HG03025 (cell line): ENCODE results near the gene UNC13D.
"Not testable (repeated sequence)": the region's sequence is repeated elsewhere in the genome, so short reads cannot be mapped to it uniquely, and the experiment has no call there.

Source experiments
- ATAC-seq: cut with Tn5 transposase; IDR thresholded peaks from one replicate; pipeline ENCODE4 v1.9.1; 2021; ENCODE audit warnings: mild to moderate bottlenecking, moderate library complexity; ENCODE audit not compliant: unreplicated experiment, low FRiP score

Gene UNC13D

DNA sequence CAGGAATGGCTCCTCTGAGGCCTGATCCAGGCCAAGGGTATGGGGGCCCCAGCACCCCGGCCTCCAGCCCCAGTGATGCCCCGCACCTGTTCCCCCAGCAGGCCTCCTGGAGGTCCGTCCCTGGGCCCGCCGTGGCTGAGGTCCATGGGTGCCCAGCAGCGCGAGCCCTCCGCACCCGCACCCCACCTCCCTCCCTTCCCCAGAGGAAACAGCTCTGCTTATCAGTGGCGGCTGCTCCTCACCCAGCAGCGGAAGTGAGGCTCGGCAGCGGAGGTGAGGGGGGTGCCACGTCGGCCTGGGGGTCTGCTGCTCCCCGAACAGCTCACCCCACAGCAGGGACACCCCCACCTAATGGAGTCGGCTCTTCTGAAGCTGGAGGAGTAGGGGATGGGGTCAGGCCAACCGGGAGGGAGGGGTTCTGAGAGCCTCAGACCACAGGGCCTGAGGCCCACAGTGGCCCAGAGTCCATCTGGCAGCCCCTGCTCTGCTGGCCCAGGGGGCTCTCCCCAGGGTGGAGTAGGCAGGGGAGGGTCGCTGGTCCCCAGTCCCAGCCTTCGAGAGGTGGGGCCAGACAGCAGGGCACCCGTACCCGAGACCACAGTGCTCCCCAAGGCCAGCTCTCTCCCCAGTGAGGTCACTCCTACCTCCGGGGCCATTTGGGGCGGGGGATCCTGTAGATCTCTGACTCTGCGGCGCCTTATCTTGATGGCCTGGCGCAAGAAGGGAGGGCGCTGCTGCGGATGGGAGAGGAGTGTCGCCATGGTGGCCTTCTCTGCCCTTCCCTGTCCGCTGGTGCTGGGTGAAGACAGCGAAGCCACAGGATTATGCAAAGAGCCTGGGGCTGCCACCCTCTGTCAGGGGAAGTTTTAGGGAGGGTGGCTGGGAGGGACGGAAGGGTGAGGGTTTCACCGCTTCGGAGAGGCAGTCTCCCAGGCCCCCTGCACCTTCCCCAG lies at the start of gene UNC13D:
Gene UNC13D (minus strand): TSS at position 828 of the 953 bp plus-strand sequence. CDS start 67 bp downstream, at position 761.
- no peak for ATAC-seq

DNA sequence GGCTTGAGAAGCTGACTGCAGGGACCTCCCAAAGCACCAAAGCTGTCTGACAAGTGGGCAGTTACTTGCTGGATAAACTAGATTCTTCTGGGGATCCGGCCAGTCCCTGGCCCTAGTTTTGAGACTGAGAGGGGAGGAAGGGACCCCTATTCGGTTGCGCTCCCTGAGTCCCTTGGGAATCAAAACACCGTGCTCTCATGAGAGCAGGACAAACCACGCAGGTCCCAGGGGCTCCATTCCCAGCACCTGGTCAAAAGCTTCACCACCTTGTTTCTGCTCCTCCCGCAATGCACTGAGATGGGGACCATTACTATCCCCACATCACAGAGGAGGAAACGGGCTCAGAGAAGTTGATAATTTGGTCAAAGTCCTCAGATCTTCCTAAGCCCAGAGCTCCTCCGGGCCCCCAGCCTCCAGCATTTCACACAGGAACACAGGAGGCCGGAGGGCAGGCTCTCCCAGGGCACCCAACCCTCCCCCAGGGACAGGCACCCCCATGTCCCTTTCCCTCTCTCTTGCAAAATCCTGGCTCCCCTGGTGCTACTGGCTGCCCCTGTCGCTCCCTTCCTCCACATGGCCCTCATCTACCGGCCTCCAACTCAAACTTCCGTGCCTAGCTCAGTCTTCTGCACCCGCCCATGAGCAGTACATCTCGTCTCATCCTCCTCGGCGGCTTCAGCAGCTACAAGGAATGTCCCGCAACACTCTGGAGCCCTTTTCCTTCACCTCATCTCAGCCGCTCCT lies 49.3 kb upstream of the UNC13D start:
- ATAC-seq, result no peak

DNA sequence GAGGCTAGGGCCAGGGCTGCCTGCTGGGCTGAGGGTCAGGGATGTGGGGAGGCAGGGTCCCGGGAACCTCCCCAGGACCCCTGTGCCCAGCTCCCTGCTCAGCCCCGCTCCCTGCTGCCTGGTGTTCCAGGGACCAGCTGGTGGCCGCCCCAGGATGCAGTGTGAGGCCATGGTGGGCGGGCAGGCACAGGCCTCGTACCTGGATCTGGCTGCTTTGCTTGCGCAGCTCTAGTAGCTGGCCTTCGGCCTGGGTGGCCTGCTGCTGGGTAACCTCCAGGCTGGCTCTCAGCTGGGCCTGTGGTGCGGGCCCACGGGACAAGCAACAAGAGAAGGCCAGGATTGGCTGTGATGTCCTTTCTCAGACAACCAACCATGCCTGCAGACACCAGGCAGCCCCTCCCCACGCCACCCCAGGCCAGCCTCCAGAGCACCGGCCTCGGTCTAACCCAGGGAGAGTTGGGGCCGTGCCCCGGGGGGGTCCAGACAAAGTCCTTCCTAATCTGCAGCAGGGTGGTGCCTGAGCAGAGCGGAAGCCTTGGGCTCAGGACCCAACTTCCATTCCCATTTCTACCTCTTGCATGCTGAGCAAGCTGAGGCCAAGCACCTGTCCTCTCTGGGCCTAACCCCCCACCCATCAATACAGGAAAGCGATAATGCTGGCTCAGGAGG lies 48.5 kb upstream of the UNC13D start:
- ATAC-seq, result no peak

DNA sequence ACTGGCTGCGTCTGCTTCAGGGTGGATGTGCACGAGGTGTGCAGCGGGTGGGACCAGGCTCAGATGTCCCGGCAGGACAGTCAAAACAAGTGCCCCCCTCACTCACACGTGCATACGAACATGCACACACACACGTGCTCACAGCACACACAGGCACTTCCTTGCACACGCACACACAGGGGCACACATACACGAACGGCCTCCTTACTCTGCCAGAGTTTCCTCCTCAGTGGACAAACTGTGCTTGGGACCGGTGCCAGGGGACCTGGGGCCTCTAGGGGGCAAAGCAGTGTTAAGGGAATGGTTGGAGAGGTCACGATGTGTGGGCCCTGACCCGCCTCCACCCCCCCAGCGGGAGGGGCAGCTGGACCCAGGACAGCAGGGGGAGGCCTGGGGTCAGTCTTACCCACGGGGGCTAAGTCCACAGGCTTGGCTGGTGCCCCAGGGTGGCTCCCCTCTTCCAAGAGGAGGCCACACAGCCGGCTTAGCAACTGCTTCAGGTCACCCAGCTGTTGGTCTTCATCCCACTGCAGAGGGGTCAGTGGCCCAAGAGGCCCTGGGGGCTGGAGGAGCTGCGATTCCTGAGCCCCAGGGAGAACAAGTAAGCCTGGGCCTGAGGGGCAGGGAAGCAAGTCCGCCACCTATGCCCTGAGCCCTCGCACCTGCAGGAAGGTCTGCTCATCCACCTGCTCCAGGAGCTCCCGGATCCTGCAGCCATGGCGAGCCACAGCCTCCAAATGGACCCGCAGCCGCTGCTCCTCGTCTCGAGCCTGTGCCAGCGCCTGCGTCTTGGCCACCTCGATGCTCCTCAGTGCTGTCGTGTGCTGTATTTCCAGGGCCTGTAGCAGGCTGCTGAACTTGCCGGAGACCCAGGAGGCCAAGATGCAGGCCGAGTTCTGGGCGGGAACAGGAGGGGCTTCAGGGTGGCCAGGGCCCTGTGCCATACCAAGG lies 47.7 kb upstream of the UNC13D start:
- ATAC-seq, result no peak

DNA sequence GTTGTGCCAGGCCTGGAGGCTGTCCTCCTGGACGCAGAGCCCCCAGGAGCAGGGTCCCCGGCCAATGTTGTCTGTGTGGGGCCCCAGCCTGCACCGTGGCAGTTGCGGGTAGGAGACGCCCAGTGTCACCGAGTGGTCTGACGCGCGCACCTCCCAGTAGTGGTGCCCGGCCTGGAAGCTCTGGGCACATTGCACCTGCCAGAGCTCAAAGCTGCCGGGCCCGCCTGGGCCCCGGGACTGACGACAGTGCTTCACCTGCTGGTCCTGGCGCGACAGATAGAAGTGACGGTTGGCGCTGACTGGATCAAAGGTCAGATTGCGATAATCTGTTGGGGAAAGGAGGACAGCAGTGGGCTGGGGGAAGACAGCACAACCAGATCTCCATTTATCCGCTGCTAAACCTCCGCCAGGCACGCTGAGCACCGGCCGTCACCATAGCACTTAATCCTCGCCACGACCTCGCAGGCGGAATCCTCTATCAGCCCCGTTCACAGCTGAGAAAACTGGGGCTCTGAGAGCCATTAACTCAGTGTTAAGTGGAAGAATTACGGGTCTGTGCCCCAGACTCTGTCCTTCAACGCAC lies 46.9 kb upstream of the UNC13D start:
- ATAC-seq, result no peak

DNA sequence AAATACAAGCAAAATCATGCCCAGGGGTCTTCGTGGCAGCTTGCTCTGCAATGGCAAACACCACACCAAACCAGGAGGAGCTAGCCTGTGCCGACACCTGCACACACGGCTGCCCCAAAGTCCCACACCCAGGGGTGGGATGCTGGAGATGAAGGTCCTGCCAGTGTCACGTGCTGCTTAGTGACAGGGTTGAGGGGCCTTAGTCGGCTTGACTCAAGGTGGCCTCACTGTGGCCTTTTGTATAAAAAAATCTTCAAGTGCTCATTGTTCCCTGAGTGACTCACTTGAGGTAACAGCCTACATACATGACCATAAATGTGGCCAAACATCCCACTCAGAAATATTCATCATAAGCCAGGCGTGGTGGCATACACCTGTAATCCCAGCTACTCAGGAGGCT lies 45.2 kb upstream of the UNC13D start:
- no peak for ATAC-seq

DNA sequence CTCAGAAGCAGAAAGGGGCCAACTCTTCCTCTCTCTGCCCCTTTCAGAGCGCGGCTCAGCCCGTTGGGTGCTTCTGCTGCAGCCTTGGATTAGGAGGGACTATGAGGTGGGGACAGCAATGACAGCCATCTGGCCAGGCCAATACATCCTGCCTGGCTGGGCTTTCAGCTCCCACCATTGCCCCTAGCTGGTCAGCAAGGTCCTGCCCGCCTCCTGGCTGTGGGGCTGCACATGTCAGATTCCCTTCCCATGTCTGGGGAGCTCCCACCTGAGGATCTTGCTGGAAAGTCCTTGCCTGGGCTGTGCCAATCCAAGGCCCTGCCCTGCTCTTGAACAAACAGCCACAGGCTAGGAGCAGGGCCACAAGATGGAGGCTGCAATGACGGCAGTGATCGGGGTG lies 44.3 kb upstream of the UNC13D start:
- no peak for ATAC-seq

DNA sequence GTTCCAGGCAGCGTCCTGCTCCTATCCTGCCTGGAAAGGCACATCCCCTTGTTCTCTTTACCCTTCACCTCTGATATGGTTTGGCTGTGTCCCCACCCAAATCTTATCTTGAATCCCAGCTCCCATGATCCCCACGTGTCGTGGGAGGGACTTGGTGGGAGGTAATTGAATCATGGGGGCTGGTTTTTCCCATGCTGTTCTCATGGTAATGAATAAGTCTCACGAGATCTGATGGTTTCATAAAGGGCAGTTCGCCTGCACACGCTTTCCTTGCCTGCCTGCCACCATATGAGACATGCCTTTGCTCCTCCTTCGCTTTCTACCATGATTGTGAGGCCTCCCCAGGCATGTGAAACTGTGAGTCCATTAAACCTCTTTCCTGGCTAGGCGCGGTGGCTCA lies 41.7 kb upstream of the UNC13D start:
- not testable (repeated sequence) for ATAC-seq

DNA sequence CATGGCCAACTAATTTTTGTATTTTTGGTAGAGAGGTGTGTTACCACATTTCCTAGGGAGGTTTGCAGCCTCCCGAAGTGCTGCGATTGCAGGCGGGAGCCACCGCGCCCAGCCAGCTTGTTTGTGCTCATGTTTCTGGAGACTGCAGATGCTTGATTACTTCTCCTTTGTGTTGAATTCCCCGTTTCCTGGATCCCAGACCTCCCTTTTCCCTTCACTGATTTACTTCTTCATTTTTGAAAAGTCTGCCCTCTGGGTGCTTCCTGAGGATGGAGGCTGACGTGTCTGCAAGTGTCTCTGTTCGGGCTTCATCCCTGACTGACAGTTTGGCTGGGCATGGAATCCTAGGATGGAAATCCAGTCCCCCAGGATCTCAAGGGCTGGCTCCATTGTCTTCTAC lies 41.2 kb upstream of the UNC13D start:
- ATAC-seq, result no peak

DNA sequence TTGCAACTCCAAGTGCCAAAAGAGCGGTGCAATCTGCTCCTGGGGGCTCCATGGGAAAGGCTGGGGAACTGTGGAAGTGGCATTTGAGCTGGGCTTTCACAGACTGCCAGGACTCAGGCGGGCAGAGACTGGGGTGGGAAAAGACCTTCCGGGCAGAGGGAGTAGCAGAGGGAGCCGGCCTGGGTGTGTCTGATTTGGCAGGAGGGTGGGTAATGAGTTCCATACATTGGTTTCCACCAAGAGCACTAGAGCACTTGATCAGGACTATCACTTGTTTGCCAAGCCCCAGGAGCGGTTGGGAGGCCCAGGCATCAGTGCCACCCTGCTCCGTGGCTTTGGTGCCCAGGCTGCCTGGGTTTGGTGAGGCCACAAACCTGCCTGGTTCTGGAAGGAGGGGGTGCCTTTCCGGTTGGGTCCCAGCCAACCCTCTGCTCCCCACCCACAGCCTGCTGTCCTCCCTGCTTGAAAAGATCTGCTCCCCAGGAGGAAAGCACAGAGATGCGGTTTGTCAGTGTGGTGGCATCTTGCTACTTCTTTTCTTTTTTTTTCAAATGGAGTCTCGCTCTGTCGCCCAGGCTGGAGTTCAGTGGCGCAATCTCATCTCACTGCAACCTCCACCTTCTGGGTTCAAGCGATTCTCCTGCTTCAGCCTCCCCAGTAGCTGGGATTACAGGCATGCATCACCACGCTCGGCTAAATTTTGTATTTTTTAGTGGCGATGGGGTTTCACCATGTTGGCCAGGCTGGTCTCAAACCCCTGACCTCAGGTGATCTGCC lies 37.7 kb upstream of the UNC13D start:
- no peak for ATAC-seq

DNA sequence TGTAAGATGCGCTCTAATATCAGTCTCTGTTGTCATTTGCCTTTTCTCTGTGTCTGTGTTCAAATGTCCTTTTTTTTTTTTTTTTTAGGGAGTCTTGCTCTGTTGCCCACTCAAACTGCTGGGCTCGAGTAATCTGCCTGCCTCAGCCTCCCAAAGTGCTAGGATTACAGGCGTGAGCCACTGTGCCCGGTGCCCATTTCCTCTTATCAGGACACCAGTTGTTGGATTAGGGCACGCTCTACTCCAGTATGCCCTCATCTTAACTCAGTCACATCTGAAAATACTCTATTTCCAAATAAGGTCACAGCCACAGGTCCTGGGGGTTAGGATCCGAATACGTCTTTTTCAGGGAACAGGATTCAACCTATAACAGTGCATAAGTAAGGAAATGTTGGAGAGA lies 36.1 kb upstream of the UNC13D start:
- ATAC-seq, result no peak

DNA sequence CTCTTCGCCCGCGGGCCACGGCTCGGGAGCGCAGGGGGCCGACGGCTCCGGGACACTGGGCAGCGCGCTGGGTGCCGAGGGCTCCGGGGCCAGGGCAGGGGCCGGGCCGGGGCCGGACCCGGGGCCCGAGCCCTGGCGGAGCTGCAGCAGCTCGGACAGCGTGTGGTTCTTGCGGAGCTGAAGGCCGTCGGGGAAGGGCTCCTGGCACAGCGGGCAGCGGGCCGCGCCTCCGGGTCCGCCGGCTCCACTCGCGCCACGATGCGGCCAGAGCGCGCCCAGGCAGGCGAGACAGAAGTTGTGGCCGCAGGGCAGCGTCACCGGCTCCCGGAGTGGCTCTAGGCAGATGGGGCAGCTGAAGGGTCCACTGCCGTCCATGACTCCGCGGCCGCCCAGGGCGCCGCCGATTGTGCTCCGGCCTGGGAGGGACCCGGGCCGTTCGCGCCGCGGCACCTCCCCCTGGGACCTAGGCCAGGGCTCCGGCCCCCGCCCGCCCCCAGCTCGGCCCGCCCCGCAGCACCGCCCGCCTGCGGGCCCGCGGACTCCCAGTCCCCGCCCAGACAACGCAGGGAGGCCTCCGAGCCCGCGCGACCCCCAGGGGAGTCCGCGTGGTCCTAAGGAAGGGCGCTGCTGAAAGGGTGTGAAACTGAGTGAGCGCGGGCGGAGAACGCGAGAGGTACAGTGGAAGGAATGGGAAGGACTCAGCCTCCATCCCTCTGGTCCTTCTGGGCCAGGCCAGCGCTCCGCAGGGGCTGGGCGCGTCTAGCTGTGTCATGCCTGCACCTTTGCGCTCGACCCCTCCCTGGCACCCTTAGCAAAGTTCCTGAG lies 34.2 kb upstream of the UNC13D start, which contains the start of gene TRIM47:
Gene TRIM47 (minus strand): TSS at position 408 of the 825 bp plus-strand sequence. CDS start 33 bp downstream, at position 375.
- ATAC-seq, result no peak

DNA sequence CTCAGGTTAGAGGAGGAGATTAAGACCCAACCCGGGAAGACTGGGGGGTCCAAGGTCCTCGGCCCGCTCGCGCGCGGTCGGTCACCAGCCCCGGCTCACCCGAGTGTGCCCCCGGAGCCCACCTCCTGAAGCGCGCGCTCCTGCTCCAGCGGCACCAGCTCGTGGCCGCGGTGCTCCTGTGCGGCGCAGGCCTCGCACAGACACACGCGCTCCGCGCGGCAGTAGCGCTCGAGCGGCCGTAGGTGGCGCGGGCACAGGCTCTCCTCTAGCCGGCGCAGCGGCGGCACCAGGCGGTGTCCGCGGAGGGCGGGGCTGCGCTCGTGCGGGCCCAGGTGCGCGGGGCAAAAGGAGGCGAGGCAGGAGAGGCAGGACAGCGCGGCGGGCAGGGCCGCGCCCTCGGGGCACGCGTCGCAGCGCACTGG lies 33.6 kb upstream of the UNC13D start:
- no peak for ATAC-seq

DNA sequence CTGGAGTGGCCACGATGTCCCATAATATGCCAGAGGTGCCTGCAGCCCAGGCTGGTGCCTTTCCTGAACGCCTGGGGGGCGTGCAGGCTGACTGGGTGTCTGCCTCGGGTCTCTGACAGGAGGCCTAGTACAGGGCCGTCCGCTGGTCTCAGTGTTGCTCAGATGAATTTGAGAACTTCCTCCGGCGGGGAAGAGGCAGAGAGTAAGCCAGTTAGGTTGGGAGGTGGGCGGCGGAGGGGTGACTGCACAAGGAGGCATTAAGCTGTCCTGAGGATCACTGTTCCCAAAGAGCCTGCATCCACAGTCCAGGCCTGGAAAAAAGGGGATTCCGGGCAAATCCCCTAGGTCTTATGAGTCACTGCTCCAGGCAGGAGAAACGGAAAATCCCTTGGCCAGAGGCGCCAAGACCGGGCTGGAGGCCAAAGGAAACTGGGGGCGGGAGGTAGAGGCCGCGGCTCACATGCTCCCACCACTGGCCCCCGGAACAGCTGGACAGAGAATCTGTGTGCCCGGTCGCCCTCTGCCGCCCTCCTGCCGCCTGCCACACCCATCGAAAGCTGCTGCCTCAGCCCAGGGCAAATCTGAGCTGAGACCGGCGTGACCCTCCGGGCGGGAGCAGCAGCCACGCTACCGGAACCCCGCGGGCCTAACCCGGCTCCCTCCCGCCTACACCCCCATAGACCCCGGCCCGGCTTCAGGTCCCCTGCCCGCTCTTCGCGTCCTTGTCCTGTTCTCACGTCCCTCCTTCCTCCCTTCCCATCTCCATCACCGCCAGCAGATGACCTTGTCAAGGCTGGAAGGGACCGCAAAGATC lies 32.9 kb upstream of the UNC13D start:
- ATAC-seq, result no peak

DNA sequence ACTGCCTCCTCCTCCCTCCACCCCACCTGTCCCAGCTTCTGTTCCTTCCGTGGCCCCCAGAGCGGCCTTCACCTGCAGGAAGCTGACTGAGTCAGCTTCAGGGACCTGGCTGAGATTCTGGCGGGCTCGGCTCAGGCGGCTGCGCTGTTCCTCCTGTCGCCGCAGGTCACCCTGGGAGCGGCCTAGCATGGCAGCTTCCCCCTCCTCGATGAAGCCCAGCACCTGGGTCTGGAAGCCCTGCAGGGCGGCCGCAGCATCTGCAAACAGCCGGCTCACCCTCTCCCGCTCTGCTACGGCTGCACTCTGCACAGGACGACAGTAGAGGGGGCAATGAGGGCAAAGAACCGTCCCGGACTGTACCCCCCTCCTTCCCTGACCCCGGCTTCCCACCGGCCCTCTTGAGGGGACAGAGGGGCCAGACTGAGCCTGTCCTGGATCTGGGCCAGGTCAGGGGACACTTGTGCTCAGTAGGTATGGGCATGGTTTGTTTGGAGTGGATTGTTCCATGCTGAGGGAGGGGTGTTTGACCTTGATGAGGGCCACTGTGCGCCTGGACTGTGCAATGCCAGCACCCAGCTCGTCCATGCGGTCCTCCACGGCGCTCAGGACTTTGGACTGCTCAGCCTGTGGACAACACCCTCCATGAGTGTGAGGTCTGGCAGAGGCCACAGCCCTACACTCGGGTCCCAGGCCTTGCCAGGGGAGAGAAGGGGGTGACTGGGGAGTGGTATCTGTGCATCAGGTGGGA lies 32.2 kb upstream of the UNC13D start:
- no peak for ATAC-seq

DNA sequence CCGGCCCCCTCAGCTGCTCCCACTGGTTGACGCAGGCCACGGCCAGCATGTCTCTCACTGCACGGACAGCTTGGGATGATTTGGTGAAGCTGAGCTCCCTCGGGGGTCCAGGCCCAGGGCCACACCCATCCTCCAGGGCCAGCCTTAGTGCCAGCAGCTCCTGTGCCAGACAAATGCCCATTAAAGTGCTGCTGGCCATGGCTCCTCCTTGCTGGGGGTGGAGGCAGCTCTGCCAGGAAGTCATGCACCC lies 31.7 kb upstream of the UNC13D start:
- ATAC-seq, result no peak
